WTC11 (cell line): Measurements from ENCODE around the gene PCGF1.

ENCODE experiments used
- CTCF ChIP-seq: fragments of 200-600 bp; IDR thresholded peaks from 2 replicates; pipeline ENCODE4 v1.8.0; 2022; ENCODE audit warnings: antibody characterized with exemption
- ELF4 ChIP-seq: sonication (generic); formaldehyde crosslinking; IDR thresholded peaks from 2 replicates; pipeline ENCODE4 v1.8.1; 2022; ENCODE audit warnings: low read depth, mild to moderate bottlenecking, moderate library complexity, missing genetic modification reagents
- GRHL2 ChIP-seq: fragments of 250-450 bp; sonication (Bioruptor Pico); IDR thresholded peaks from 2 replicates; pipeline ENCODE4 v1.8.0; 2022; ENCODE audit warnings: mild to moderate bottlenecking, moderate library complexity; ENCODE audit not compliant: insufficient replicate concordance, severe bottlenecking
- IRF2 ChIP-seq: sonication (generic); formaldehyde crosslinking; IDR thresholded peaks from 2 replicates; pipeline ENCODE4 v1.8.0; 2022; ENCODE audit warnings: low read depth, missing genetic modification reagents, borderline replicate concordance
- JUN ChIP-seq: sonication (generic); formaldehyde crosslinking; IDR thresholded peaks from 2 replicates; pipeline ENCODE4 v1.8.0; 2023; ENCODE audit warnings: mild to moderate bottlenecking, missing genetic modification reagents
- KAT7 ChIP-seq: sonication (generic); formaldehyde crosslinking; IDR thresholded peaks from 2 replicates; pipeline ENCODE4 v1.8.1; 2023; ENCODE audit warnings: missing genetic modification reagents, mild to moderate bottlenecking, borderline replicate concordance
- NFYB ChIP-seq: sonication (generic); formaldehyde crosslinking; conservative IDR thresholded peaks from 2 replicates; pipeline ENCODE4 v1.8.0; 2022; ENCODE audit warnings: low read depth, missing genetic modification reagents
- SMAD4 ChIP-seq: sonication (generic); formaldehyde crosslinking; IDR thresholded peaks from 2 replicates; pipeline ENCODE4 v1.8.0; 2022; ENCODE audit warnings: mild to moderate bottlenecking, missing genetic modification reagents
- SP1 ChIP-seq: sonication (generic); formaldehyde crosslinking; conservative IDR thresholded peaks from 2 replicates; pipeline ENCODE4 v1.8.1; 2022; ENCODE audit warnings: missing genetic modification reagents
- TEAD4 ChIP-seq: sonication (generic); formaldehyde crosslinking; IDR thresholded peaks from 2 replicates; pipeline ENCODE4 v1.8.0; 2022; ENCODE audit warnings: mild to moderate bottlenecking, missing genetic modification reagents
- ZBTB43 ChIP-seq: sonication (generic); formaldehyde crosslinking; IDR thresholded peaks from 2 replicates; pipeline ENCODE4 v1.8.1; 2023; ENCODE audit warnings: mild to moderate bottlenecking, missing genetic modification reagents
- ZNF281 ChIP-seq: sonication (generic); formaldehyde crosslinking; IDR thresholded peaks from 2 replicates; pipeline ENCODE4 v1.8.0; 2023; ENCODE audit warnings: mild to moderate bottlenecking, missing genetic modification reagents
- ZNF423 ChIP-seq: fragments of 250-450 bp; sonication (Bioruptor Pico); IDR thresholded peaks from 2 replicates; pipeline ENCODE4 v2.1.2; 2022; ENCODE audit warnings: mild to moderate bottlenecking, moderate library complexity
- ZNF512 ChIP-seq: sonication (generic); formaldehyde crosslinking; IDR thresholded peaks from 2 replicates; pipeline ENCODE4 v1.8.1; 2022; ENCODE audit warnings: missing genetic modification reagents, borderline replicate concordance

- TF ChIP-seq ZNF512 (CRISPR knock-in tag), result no peak
- no peak for TF ChIP-seq ELF4 (CRISPR knock-in tag)
- TF ChIP-seq CTCF, result no peak
- TF ChIP-seq ZBTB43 (CRISPR knock-in tag), result no peak; the same call in 1 of the 2 replicates
- no peak for TF ChIP-seq SP1 (CRISPR knock-in tag)
- no peak for TF ChIP-seq ZNF423 (CRISPR knock-in tag)
- no peak for TF ChIP-seq IRF2
- no peak for TF ChIP-seq ZNF281 (CRISPR knock-in tag)
- TF ChIP-seq TEAD4 (CRISPR knock-in tag), result no peak
- TF ChIP-seq JUN (CRISPR knock-in tag), result no peak
- TF ChIP-seq KAT7 (CRISPR knock-in tag), result no peak
- no peak for TF ChIP-seq SMAD4 (CRISPR knock-in tag)
- no peak for TF ChIP-seq GRHL2 (CRISPR knock-in tag)
- TF ChIP-seq NFYB, result no peak; the same call in 1 of the 2 replicates
Observed at GRCh38 chr2:74481961-74482800, 25.3 kb downstream of the PCGF1 start.
